Keratinocyte (primary cell): ENCODE data around the gene BCORL1. TPM values are rescaled to one million over a fixed set of nuclear protein-coding genes. Genes with fewer than 3 reads are reported as not detected.

ENCODE experiments used
- DNase-seq: peaks from one replicate; pipeline ENCODE4 v3.0.0-alpha.2; 2011; ENCODE audit warnings: low read depth, missing footprints, low spot score
- FAIRE-seq: peaks from 2 replicates; lab custom pipeline; 2011; peaks lifted over from hg19 to GRCh38; lab: Jason Lieb, UNC
- H2AFZ ChIP-seq: 2 replicates; pipeline ENCODE4 v1.6.0; 2012; ENCODE audit warnings: low read length, control low read depth, inconsistent platforms; ENCODE audit not compliant: control insufficient read depth
- H3K27ac ChIP-seq: 2 replicates; pipeline ENCODE4 v1.5.1; 2011; ENCODE audit warnings: low read length; ENCODE audit not compliant: control insufficient read depth, insufficient read depth
- H3K27me3 ChIP-seq: 3 replicates; pipeline ENCODE4 v1.6.0; 2011; ENCODE audit warnings: low read length; ENCODE audit not compliant: control insufficient read depth, insufficient read depth; ENCODE audit errors: extremely low read depth
- H3K36me3 ChIP-seq, 2 experiments: 2 replicates in 1 of 2; 3 replicates in 1 of 2; pipeline ENCODE4 v1.5.1; 2011; ENCODE audit warnings: low read length in 2 of 2, mild to moderate bottlenecking in 1 of 2; ENCODE audit not compliant: control insufficient read depth in 2 of 2, insufficient read depth in 2 of 2; ENCODE audit errors: extremely low read depth in 1 of 2
- H3K4me1 ChIP-seq: 3 replicates; pipeline ENCODE4 v1.5.1; 2011; ENCODE audit warnings: low read length; ENCODE audit not compliant: control insufficient read depth, insufficient read depth; ENCODE audit errors: extremely low read depth
- H3K4me2 ChIP-seq: 3 replicates; pipeline ENCODE4 v1.6.0; 2011; ENCODE audit warnings: low read depth, low read length; ENCODE audit not compliant: control insufficient read depth, insufficient read depth; ENCODE audit errors: extremely low read depth
- H3K4me3 ChIP-seq, 3 experiments: fragments of 200-600 bp in 1 of 3; sonication (generic) in 1 of 3; 2 replicates in 2 of 3; 3 replicates in 1 of 3; pipeline ENCODE4 v1.5.1; 2011 to 2016; ENCODE audit warnings: low read length in 3 of 3, mild to moderate bottlenecking in 3 of 3, control low read depth in 2 of 3, inconsistent platforms in 1 of 3, low read depth in 1 of 3, mixed read lengths in 1 of 3, mixed run types in 1 of 3, moderate library complexity in 1 of 3; ENCODE audit not compliant: control insufficient read depth in 2 of 3, insufficient read depth in 2 of 3; ENCODE audit errors: extremely low read depth in 1 of 3
- H3K79me2 ChIP-seq: 2 replicates; pipeline ENCODE4 v1.6.0; 2012; ENCODE audit warnings: low read length; ENCODE audit not compliant: control insufficient read depth, insufficient read depth
- H3K9ac ChIP-seq: 3 replicates; pipeline ENCODE4 v1.6.0; 2011; ENCODE audit warnings: low read length; ENCODE audit not compliant: control insufficient read depth, insufficient read depth; ENCODE audit errors: extremely low read depth
- H3K9me1 ChIP-seq: 3 replicates; pipeline ENCODE4 v1.6.0; 2011; ENCODE audit warnings: low read length; ENCODE audit not compliant: control insufficient read depth, insufficient read depth; ENCODE audit errors: extremely low read depth
- H3K9me3 ChIP-seq: 2 replicates; pipeline ENCODE4 v1.5.1; 2012; ENCODE audit warnings: low read depth, low read length; ENCODE audit not compliant: control insufficient read depth
- H4K20me1 ChIP-seq: 3 replicates; pipeline ENCODE4 v1.6.0; 2011; ENCODE audit warnings: low read length; ENCODE audit not compliant: control insufficient read depth, insufficient read depth; ENCODE audit errors: extremely low read depth
- EZH2 ChIP-seq: IDR thresholded peaks from one replicate; pipeline ENCODE4 v1.6.1; 2012; ENCODE audit warnings: inconsistent platforms, mild to moderate bottlenecking, low read length, moderate library complexity
- dilution Hi-C: fragments of 300-500 bp; cut with MboI; formaldehyde crosslinking; loops from one replicate; pipeline ENCODE4 v1.7.0; 2020; ENCODE audit warnings: low sequenced_read_pairs; ENCODE audit not compliant: extremely low pct_ligation_motif_present
- polyA plus RNA-seq, 5 experiments: library from polyadenylated mRNA; depleted of rRNA in 3 of 5; stranded (reverse) in 3 of 5; stranded (forward) in 1 of 5; unstranded in 1 of 5; fragments of >200 nt; gene quantifications; 1 replicate in 1 of 5; 2 replicates in 3 of 5; 3 replicates in 1 of 5; pipeline versions ENCODE4 v1.2.1 to v1.2.3, GENCODE V29; 2011 to 2012; ENCODE audit warnings: missing spikeins in 2 of 5, low read depth in 1 of 5, low replicate concordance in 1 of 5
- TF ChIP-seq, protein P1 (sequence below), 3 experiments: IDR thresholded peaks in 1 of 3; conservative IDR thresholded peaks in 1 of 3; optimal IDR thresholded peaks in 1 of 3; 2 replicates in 2 of 3; 3 replicates in 1 of 3; pipeline versions ENCODE3 to v1.5.1; 2011; ENCODE audit warnings: low read length in 3 of 3, mild to moderate bottlenecking in 3 of 3, moderate library complexity in 2 of 3, control low read depth in 1 of 3, inconsistent platforms in 1 of 3; ENCODE audit not compliant: insufficient read depth in 2 of 3; ENCODE audit errors: extremely low read depth in 1 of 3

Gene BCORL1
- polyA plus RNA-seq, 1 donor (not counting 4 experiments of a cell fraction or from before 2014, with no cell fraction given), result 0.54 TPM

DNA sequence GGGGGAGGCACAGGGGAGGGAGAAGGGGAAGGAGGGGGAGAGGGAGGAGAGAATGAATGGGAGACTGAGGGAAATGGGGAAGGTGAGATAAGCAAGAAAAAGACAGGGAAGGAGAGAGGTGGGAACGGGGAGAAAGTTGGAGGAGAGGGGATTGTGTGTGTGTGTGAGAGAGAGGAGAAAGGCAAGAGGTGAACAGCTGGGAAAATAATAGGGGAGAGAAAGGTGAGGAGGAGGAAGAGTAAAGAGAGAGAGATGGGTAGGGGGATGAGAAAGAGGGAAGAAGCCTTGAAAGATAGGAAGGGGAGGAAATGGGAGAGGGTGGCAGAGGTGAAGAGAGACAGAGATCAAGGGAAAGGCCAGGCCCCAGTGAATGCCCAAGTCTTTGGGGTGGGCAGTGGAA lies 20.1 kb downstream of the BCORL1 start:
- H2AFZ ChIP-seq, result no peak overlapping the region
- no peaks in the 10 kb centered on the region for H3K27me3 ChIP-seq
- TF ChIP-seq, protein P1, sequence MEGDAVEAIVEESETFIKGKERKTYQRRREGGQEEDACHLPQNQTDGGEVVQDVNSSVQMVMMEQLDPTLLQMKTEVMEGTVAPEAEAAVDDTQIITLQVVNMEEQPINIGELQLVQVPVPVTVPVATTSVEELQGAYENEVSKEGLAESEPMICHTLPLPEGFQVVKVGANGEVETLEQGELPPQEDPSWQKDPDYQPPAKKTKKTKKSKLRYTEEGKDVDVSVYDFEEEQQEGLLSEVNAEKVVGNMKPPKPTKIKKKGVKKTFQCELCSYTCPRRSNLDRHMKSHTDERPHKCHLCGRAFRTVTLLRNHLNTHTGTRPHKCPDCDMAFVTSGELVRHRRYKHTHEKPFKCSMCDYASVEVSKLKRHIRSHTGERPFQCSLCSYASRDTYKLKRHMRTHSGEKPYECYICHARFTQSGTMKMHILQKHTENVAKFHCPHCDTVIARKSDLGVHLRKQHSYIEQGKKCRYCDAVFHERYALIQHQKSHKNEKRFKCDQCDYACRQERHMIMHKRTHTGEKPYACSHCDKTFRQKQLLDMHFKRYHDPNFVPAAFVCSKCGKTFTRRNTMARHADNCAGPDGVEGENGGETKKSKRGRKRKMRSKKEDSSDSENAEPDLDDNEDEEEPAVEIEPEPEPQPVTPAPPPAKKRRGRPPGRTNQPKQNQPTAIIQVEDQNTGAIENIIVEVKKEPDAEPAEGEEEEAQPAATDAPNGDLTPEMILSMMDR (optimal IDR thresholded peaks at IDR 0.05 in 1 of 3, IDR thresholded peaks at IDR 0.05 in 1 of 3, conservative IDR thresholded peaks at IDR 0.05 in 1 of 3; ENCODE audit: extremely low read depth in 1 of 3, insufficient read depth in 2 of 3, low read length in 3 of 3), result no peak
- TF ChIP-seq EZH2, result no peak
- H3K9me3 ChIP-seq, result peaks cover 1% of the 10 kb centered on the region
- H3K4me1 ChIP-seq, result no peaks in the 10 kb centered on the region
- no peaks in the 10 kb centered on the region for H3K79me2 ChIP-seq
- FAIRE-seq, result no peak
- H3K9me1 ChIP-seq, result no peaks in the 10 kb centered on the region
- H3K9ac ChIP-seq, result no peak overlapping the region
- H3K27ac ChIP-seq, result no peak overlapping the region
- H4K20me1 ChIP-seq, result no peaks in the 10 kb centered on the region
- no peak overlapping the region for H3K4me2 ChIP-seq
- H3K4me3 ChIP-seq, result no peak overlapping the region
- no peaks in the 10 kb centered on the region for H3K36me3 ChIP-seq
- dilution Hi-C loops, result no loop called here
- DNase-seq, result no peak

DNA sequence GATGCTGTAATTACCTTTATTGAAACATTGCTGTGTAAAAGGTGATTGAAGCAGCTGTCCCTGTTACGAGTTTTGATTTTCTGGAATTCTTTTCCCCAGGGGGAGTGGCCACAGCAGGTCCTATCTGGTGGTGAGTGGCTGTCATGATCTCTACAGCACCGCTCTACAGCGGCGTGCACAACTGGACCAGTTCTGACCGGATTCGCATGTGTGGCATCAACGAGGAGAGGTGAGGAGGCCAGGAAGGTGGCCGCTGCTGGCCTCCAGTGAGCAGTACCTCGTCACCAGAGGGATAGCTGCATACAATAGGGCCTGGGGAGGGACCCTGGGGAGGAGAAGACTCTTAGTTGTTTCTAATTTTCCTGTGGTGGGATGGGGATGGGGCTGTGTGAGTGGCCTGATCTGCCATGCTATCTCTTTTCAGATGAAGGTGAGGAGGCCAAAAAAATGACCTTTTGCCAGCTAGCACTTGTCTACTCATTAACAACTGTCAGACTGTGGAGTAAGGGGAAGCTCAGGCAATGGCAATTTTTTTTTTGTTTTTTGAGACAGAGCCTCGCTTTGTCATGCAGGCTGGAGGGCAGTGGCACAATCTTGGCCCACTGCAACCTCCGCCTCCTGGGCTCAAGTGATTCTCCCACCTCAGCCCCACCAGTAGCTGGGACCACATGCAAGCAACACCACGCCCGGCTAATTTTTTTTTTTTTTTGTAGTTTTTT lies 22.8 kb downstream of the BCORL1 start:
- H3K9me3 ChIP-seq, result peaks cover 1% of the 10 kb centered on the region
- dilution Hi-C loops, result no loop called here
- H3K9ac ChIP-seq, result no peak overlapping the region
- H3K27ac ChIP-seq, result no peak overlapping the region
- FAIRE-seq, result no peak
- no peaks in the 10 kb centered on the region for H3K4me1 ChIP-seq
- DNase-seq, result no peak
- H3K79me2 ChIP-seq, result no peaks in the 10 kb centered on the region
- H4K20me1 ChIP-seq, result no peaks in the 10 kb centered on the region
- no peaks in the 10 kb centered on the region for H3K9me1 ChIP-seq
- no peak overlapping the region for H2AFZ ChIP-seq
- TF ChIP-seq EZH2, result no peak
- TF ChIP-seq, protein P1 (optimal IDR thresholded peaks at IDR 0.05 in 1 of 3, IDR thresholded peaks at IDR 0.05 in 1 of 3, conservative IDR thresholded peaks at IDR 0.05 in 1 of 3; ENCODE audit: extremely low read depth in 1 of 3, insufficient read depth in 2 of 3, low read length in 3 of 3), result no peak
- H3K4me3 ChIP-seq, result no peak overlapping the region
- no peaks in the 10 kb centered on the region for H3K36me3 ChIP-seq
- no peak overlapping the region for H3K4me2 ChIP-seq
- no peaks in the 10 kb centered on the region for H3K27me3 ChIP-seq
